Panc1 (cell line): Measurements from ENCODE around the gene TP53I11.

ENCODE experiments used
- POLR2AphosphoS5 ChIP-seq: IDR thresholded peaks from 2 replicates; pipeline ENCODE4 v1.6.1; 2012; ENCODE audit warnings: mild to moderate bottlenecking, low read depth, low read length, moderate library complexity
- TF ChIP-seq, protein P1 (sequence below): fragments of 450-650 bp; IDR thresholded peaks from 2 replicates; pipeline ENCODE4 v1.5.1; 2017; ENCODE audit warnings: mild to moderate bottlenecking

DNA sequence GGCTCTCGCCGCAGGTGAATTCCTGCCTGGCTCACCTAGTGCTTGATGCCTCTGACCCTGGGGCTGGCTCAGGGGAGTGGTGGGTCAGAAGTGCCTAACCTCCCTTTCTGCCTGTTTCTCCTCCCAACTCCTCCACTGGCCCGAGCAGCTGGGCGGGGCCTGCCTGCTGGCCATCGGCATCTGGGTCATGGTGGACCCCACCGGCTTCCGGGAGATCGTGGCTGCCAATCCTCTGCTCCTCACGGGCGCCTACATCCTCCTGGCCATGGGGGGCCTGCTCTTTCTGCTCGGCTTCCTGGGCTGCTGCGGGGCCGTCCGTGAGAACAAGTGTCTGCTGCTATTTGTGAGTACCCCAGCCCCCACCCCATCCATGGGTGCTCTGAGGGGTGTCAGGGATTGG is 41.1 kb downstream of the TP53I11 start:
- TF ChIP-seq, protein P1, sequence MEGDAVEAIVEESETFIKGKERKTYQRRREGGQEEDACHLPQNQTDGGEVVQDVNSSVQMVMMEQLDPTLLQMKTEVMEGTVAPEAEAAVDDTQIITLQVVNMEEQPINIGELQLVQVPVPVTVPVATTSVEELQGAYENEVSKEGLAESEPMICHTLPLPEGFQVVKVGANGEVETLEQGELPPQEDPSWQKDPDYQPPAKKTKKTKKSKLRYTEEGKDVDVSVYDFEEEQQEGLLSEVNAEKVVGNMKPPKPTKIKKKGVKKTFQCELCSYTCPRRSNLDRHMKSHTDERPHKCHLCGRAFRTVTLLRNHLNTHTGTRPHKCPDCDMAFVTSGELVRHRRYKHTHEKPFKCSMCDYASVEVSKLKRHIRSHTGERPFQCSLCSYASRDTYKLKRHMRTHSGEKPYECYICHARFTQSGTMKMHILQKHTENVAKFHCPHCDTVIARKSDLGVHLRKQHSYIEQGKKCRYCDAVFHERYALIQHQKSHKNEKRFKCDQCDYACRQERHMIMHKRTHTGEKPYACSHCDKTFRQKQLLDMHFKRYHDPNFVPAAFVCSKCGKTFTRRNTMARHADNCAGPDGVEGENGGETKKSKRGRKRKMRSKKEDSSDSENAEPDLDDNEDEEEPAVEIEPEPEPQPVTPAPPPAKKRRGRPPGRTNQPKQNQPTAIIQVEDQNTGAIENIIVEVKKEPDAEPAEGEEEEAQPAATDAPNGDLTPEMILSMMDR = no peak
- TF ChIP-seq POLR2AphosphoS5 = no peak
